H1 (cell line): ENCODE results near the gene LRRC63. TPM values are rescaled to one million over a fixed set of nuclear protein-coding genes. Genes with fewer than 3 reads are reported as not detected.

Experiments
- ATF3 ChIP-seq: IDR thresholded peaks from 2 replicates; pipeline ENCODE4 v1.6.1; 2011; ENCODE audit warnings: low read depth, mild to moderate bottlenecking, low read length; ENCODE audit not compliant: insufficient read depth
- EP300 ChIP-seq, 2 experiments: IDR thresholded peaks; 1 replicate in 1 of 2; 2 replicates in 1 of 2; pipeline ENCODE4 v1.6.1; 2011 to 2012; ENCODE audit warnings: low read depth in 2 of 2, low read length in 2 of 2, mild to moderate bottlenecking in 2 of 2, borderline replicate concordance in 1 of 2, inconsistent platforms in 1 of 2, moderate library complexity in 1 of 2
- HDAC6 ChIP-seq: IDR thresholded peaks from one replicate; pipeline ENCODE4 v1.7.1; 2012; ENCODE audit warnings: low read depth, mild to moderate bottlenecking, inconsistent platforms, low read length, moderate library complexity
- NRF1 ChIP-seq: IDR thresholded peaks from 2 replicates; pipeline ENCODE4 v1.6.1; 2011; ENCODE audit warnings: mild to moderate bottlenecking, low read depth, low read length, improper control_type of control experiment
- POU5F1 ChIP-seq: IDR thresholded peaks from 2 replicates; pipeline ENCODE4 v1.6.1; 2011; ENCODE audit warnings: low read depth, mild to moderate bottlenecking, low read length, moderate library complexity
- SUZ12 ChIP-seq: fragments of 200-600 bp; sonication (generic); IDR thresholded peaks from 2 replicates; pipeline ENCODE4 v1.6.1; 2012; ENCODE audit warnings: mild to moderate bottlenecking, inconsistent platforms, low read length, moderate library complexity, mixed read lengths
- YY1 ChIP-seq: IDR thresholded peaks from 2 replicates; pipeline ENCODE4 v1.6.1; 2011; ENCODE audit warnings: low read depth, mild to moderate bottlenecking, low read length
- polyA plus RNA-seq, 7 experiments: library from polyadenylated mRNA; depleted of rRNA in 3 of 7; stranded (reverse) in 5 of 7; unstranded in 2 of 7; fragments of >200 nt in 5 of 7; fragments of 200-250 nt in 2 of 7; gene quantifications; 1 replicate in 5 of 7; 2 replicates in 1 of 7; 4 replicates in 1 of 7; pipeline versions ENCODE4 v1.2.1 to v1.2.3, GENCODE V29; 2011 to 2013; ENCODE audit warnings: missing spikeins in 2 of 7, mixed read lengths in 2 of 7
- total RNA-seq: library from RNA; stranded (reverse); fragmentation: NEBNext Ultra II Directional; extraction: Animal tissue kit (Norgen Biotek cat#: 25700); gene quantifications from 2 replicates; pipeline ENCODE4 v1.2.1, GENCODE V29; 2021

Gene LRRC63
- total and polyA plus RNA-seq, 2 of the 8 experiments (the other 6 are each of a cell fraction or from before 2014, with no cell fraction given) = not detected

- no peak for TF ChIP-seq ATF3
- no peak for TF ChIP-seq EP300 (IDR thresholded peaks at IDR 0.05; ENCODE audit: borderline replicate concordance in 1 of 2, low read depth in 2 of 2, low read length in 2 of 2)
- no peak for TF ChIP-seq SUZ12
- TF ChIP-seq NRF1 = no peak
- no peak for TF ChIP-seq POU5F1
- TF ChIP-seq HDAC6 = no peak
- TF ChIP-seq YY1 = no peak
These were observed 14.3 kb upstream of the LRRC63 start (continued) for GRCh38 chr13:46197299-46198048.
